Panc1 (cell line): Measurements from ENCODE around the gene HBB. TPM values are rescaled to one million over a fixed set of nuclear protein-coding genes. Genes with fewer than 3 reads are reported as not detected.

Experiments used
- ATAC-seq: fragments of 200-7000 bp; cut with Tn5 transposase; 2 replicates; pipeline ENCODE4 v1.9.1; 2020; ENCODE audit warnings: mild to moderate bottlenecking, moderate library complexity
- BruUV-seq: library from RNA; stranded (reverse); fragments of 400-500 nt; replicated peaks from 2 replicates; lab custom pipeline; 2021; lab: Mats Ljungman, UMichigan
- CTCF ChIA-PET: fragments of 300-600 bp; sonication (Branson Sonifier 250); formaldehyde crosslinking; loops from one replicate; lab custom pipeline; 2022; ENCODE audit warnings: antibody characterized with exemption; lab: Charles Lee
- POLR2A ChIA-PET: fragments of 300-600 bp; sonication (Branson Sonifier 250); formaldehyde crosslinking; loops from one replicate; lab custom pipeline; 2022; ENCODE audit warnings: antibody characterized with exemption; lab: Charles Lee
- DNase-seq: peaks from one replicate; pipeline ENCODE4 v3.0.0-alpha.2; 2010; ENCODE audit warnings: low read depth, low spot score
- H3K27ac ChIP-seq: 2 replicates; pipeline ENCODE4 v1.5.1; 2011; ENCODE audit warnings: mild to moderate bottlenecking, low read length, inconsistent platforms
- H3K27me3 ChIP-seq: fragments of 200-500 bp; sonication (Bioruptor generic); 2 replicates; pipeline ENCODE4 v1.6.0; 2014; ENCODE audit warnings: low read length, inconsistent platforms; ENCODE audit not compliant: control insufficient read depth, insufficient read depth
- H3K36me3 ChIP-seq: fragments of 200-500 bp; sonication (Bioruptor generic); 2 replicates; pipeline ENCODE4 v1.5.1; 2014; ENCODE audit warnings: inconsistent platforms, mild to moderate bottlenecking, low read length, moderate library complexity; ENCODE audit not compliant: control insufficient read depth, insufficient read depth
- H3K4me1 ChIP-seq: 2 replicates; pipeline ENCODE4 v1.5.1; 2011; ENCODE audit warnings: inconsistent platforms, mild to moderate bottlenecking, low read length, moderate library complexity; ENCODE audit not compliant: control insufficient read depth, insufficient read depth
- H3K4me3 ChIP-seq, 2 experiments: 2 replicates each; pipeline ENCODE4 v1.5.1; 2011 to 2012; ENCODE audit warnings: low read depth in 2 of 2, low read length in 2 of 2, mild to moderate bottlenecking in 2 of 2, inconsistent platforms in 1 of 2, moderate library complexity in 1 of 2
- H3K9me3 ChIP-seq: fragments of 200-500 bp; sonication (Bioruptor generic); 2 replicates; pipeline ENCODE4 v1.5.1; 2014; ENCODE audit warnings: low read depth, mild to moderate bottlenecking, inconsistent platforms, low read length, moderate library complexity; ENCODE audit not compliant: control insufficient read depth, insufficient read depth
- CTCF ChIP-seq: fragments of 450-650 bp; IDR thresholded peaks from 2 replicates; pipeline ENCODE4 v1.5.1; 2017; ENCODE audit warnings: mild to moderate bottlenecking
- POLR2AphosphoS5 ChIP-seq: IDR thresholded peaks from 2 replicates; pipeline ENCODE4 v1.6.1; 2012; ENCODE audit warnings: mild to moderate bottlenecking, low read depth, low read length, moderate library complexity
- REST ChIP-seq, 2 experiments: IDR thresholded peaks; 2 replicates each; pipeline ENCODE4 v1.6.1; 2011 to 2012; ENCODE audit warnings: low read depth in 2 of 2, control low read depth in 1 of 2, low read length in 1 of 2, mild to moderate bottlenecking in 1 of 2, moderate library complexity in 1 of 2; ENCODE audit not compliant: insufficient read depth in 1 of 2
- SIN3A ChIP-seq: IDR thresholded peaks from 2 replicates; pipeline ENCODE4 v1.6.1; 2012; ENCODE audit warnings: low read depth, mild to moderate bottlenecking, low read length, moderate library complexity, borderline replicate concordance; ENCODE audit not compliant: insufficient read depth
- TCF7L2 ChIP-seq: IDR thresholded peaks from 2 replicates; pipeline ENCODE4 v1.6.1; 2011; ENCODE audit warnings: mild to moderate bottlenecking, low read depth, low read length, inconsistent platforms
- in situ Hi-C: cut with HindIII; loops from 2 replicates; pipeline ENCODE4 v1.10.0; 2016; ENCODE audit warnings: low sequenced_read_pairs, low pct_unique_long_range_greater_than_20kb
- intact Hi-C: fragments of 100-400 bp; cut with micrococcal nuclease; formaldehyde crosslinking; loops from one replicate; pipeline ENCODE4 v1.10.0; 2022; ENCODE audit not compliant: unreplicated experiment
- total RNA-seq: library from RNA; stranded (reverse); gene quantifications from one replicate; pipeline ENCODE4 v1.2.1, GENCODE V29; 2021; ENCODE audit not compliant: unreplicated experiment

Gene HBB
- total RNA-seq, 1 experiment from 2014 or later = 0.72 TPM

DNA sequence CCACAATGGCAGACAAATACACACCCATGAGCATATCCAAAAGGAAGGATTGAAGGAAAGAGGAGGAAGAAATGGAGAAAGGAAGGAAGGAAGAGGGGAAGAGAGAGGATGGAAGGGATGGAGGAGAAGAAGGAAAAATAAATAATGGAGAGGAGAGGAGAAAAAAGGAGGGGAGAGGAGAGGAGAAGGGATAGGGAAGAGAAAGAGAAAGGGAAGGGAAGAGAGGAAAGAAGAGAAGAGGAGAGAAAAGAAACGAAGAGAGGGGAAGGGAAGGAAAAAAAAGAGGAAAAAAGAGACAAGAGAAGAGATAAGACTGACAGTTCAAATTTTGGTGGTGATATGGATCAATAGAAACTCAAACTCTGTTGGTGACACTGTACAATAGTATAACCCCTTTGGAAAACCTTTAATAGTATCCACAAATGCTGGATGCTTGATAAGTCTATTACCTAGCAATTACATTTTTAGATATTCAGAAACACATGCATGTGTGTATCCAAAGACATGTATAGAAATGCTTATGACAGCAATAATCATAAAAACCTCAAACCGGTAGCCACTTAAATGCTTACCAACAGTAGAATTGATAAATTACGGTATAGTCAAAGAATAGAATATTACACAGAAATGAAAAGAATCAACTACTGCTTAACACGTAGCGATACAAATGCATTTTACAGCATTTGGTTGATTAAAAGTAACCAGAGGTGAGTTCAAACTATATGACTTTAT lies 8.7 kb upstream of the HBB start:
- Histone ChIP-seq H3K9me3 (no peaks in the 10 kb centered on the region), H3K4me1 (no peaks in the 10 kb centered on the region), H3K27me3 (0 out of 2 replicates have a peak, but pooled peaks cover 2% of the 10 kb centered on the region), H3K27ac (no peak overlapping the region), H3K4me3 (no peak overlapping the region), H3K36me3 (no peaks in the 10 kb centered on the region)
- ChIA-PET CTCF (no interaction called here), POLR2A (no interaction called here)
- no peak for DNase-seq
- in situ Hi-C loops = no loop called here
- intact Hi-C loops = no loop called here
- no peak for TF ChIP-seq TCF7L2
- TF ChIP-seq SIN3A = no peak
- no peak for TF ChIP-seq CTCF
- no peak for TF ChIP-seq POLR2AphosphoS5
- no peak for TF ChIP-seq REST (IDR thresholded peaks at IDR 0.05; ENCODE audit: insufficient read depth in 1 of 2, low read depth in 2 of 2, low read length in 1 of 2)
- no TSS peak for BruUV-seq
- ATAC-seq = no peak

DNA sequence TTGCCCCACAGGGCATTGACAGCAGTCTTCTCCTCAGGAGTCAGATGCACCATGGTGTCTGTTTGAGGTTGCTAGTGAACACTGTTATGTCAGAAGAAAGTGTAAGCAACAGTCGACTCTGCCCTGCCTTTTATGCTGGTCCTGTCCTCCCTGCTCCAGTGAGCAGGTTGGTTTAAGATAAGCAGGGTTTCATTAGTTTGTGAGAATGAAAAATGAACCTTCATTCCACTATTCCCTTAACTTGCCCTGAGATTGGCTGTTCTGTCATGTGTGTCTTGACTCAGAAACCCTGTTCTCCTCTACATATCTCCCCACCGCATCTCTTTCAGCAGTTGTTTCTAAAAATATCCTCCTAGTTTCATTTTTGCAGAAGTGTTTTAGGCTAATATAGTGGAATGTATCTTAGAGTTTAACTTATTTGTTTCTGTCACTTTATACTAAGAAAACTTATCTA lies 7.5 kb upstream of the HBB start, which contains the start of gene HBD:
HBD (minus strand) TSS at position 103 of the 454 bp plus-strand sequence; CDS start at position 53, 50 bp downstream.
- in situ Hi-C loops (no loop called here), intact Hi-C loops (no loop called here)
- H3K27ac ChIP-seq = no peak within 1 kb of the TSS
- no peak within 1 kb of the TSS for H3K4me3 ChIP-seq
- BruUV-seq = no TSS peak
- H3K4me1 ChIP-seq = no peaks in the 10 kb centered on the region
- ChIA-PET POLR2A (no interaction called here), CTCF (no interaction called here)
- no peaks in the 10 kb centered on the region for H3K9me3 ChIP-seq
- DNase-seq (no peak), ATAC-seq (no peak; the same call in 1 of the 2 replicates)
- H3K27me3 ChIP-seq = 0 out of 2 replicates have a peak, but pooled peaks cover under 1% of the 10 kb centered on the region
- no peaks in the 10 kb centered on the region for H3K36me3 ChIP-seq
- no peak for TF ChIP-seq CTCF
- no peak for TF ChIP-seq POLR2AphosphoS5
- no peak for TF ChIP-seq TCF7L2
- no peak for TF ChIP-seq REST (IDR thresholded peaks at IDR 0.05; ENCODE audit: insufficient read depth in 1 of 2, low read depth in 2 of 2, low read length in 1 of 2)
- no peak for TF ChIP-seq SIN3A
